ENCODE data around the gene C6orf52. TPM values are rescaled to one million over a fixed set of nuclear protein-coding genes. Genes with fewer than 3 reads are reported as not detected.

The C6orf52 gene
- polyA plus RNA-seq, 1 donor from 2014 or later: 9.4 TPM

- Histone ChIP-seq H3K4me2 (ENCODE audit: low read length) (no peak overlapping the region), H4K20me1 (ENCODE audit: insufficient read depth) (no peaks in the 10 kb centered on the region)
Observed at GRCh38 chr6:10736731-10737130, 42.3 kb upstream of the C6orf52 start.

GRCh38 chr6:10733863-10734262 is 39.4 kb upstream of the C6orf52 start:
- H3K4me2 ChIP-seq (ENCODE audit: low read length): no peak overlapping the region
- no peaks in the 10 kb centered on the region for H3K27me3 ChIP-seq (ENCODE audit: insufficient read depth, low read depth, low read length)
- H3K9me2 ChIP-seq (ENCODE audit: insufficient read depth, low read length): no peaks in the 10 kb centered on the region
- H3K9me3 ChIP-seq (ENCODE audit: low read length): no peaks in the 10 kb centered on the region
- no peaks in the 10 kb centered on the region for H4K20me1 ChIP-seq (ENCODE audit: insufficient read depth)
- H3F3A ChIP-seq (ENCODE audit: insufficient read depth, low read length, poor library complexity, severe bottlenecking): no peaks in the 10 kb centered on the region
- H3K36me3 ChIP-seq (ENCODE audit: insufficient read depth, low read length): no peaks in the 10 kb centered on the region
- no peak overlapping the region for H3K9ac ChIP-seq (ENCODE audit: low read length)
- H3K79me2 ChIP-seq (replicated peaks; ENCODE audit: insufficient read depth, low read length): no peaks in the 10 kb centered on the region
- H2AFZ ChIP-seq (ENCODE audit: low read depth, low read length): no peak overlapping the region
- H3K27ac ChIP-seq (ENCODE audit: low read length): no peak overlapping the region
- no peak overlapping the region for H3K4me3 ChIP-seq (ENCODE audit: low read length)
- TF ChIP-seq MXI1 (conservative IDR thresholded peaks at IDR 0.05; ENCODE audit: poor library complexity, severe bottlenecking) (no peak), RAD21 (conservative IDR thresholded peaks at IDR 0.05) (no peak), REST (IDR thresholded peaks at IDR 0.05; ENCODE audit: borderline replicate concordance) (no peak), CTCF (IDR thresholded peaks at IDR 0.05; ENCODE audit: poor library complexity, severe bottlenecking) (no peak), TAF1 (IDR thresholded peaks at IDR 0.05; ENCODE audit: low read depth) (no peak), POLR2AphosphoS5 (IDR thresholded peaks at IDR 0.05) (no peak), EZH2 (IDR thresholded peaks at IDR 0.05; ENCODE audit: borderline replicate concordance, insufficient read depth, low read length, poor library complexity, severe bottlenecking) (no peak)

More at GRCh38 chr6:10736731-10737130, 42.3 kb upstream of the C6orf52 start:
- H3K9ac ChIP-seq (ENCODE audit: low read length): no peak overlapping the region
- no peaks in the 10 kb centered on the region for H3F3A ChIP-seq (ENCODE audit: insufficient read depth, low read length, poor library complexity, severe bottlenecking)
- no peak overlapping the region for H3K4me3 ChIP-seq (ENCODE audit: low read length)
- no peaks in the 10 kb centered on the region for H3K9me3 ChIP-seq (ENCODE audit: low read length)
- no peaks in the 10 kb centered on the region for H3K9me2 ChIP-seq (ENCODE audit: insufficient read depth, low read length)
- H3K27ac ChIP-seq (ENCODE audit: low read length): no peak overlapping the region
- TF ChIP-seq CTCF (IDR thresholded peaks at IDR 0.05; ENCODE audit: poor library complexity, severe bottlenecking): no peak
- TF ChIP-seq TAF1 (IDR thresholded peaks at IDR 0.05; ENCODE audit: low read depth): no peak
- no peak for TF ChIP-seq SMC3 (conservative IDR thresholded peaks at IDR 0.05; ENCODE audit: poor library complexity)
- TF ChIP-seq MXI1 (conservative IDR thresholded peaks at IDR 0.05; ENCODE audit: poor library complexity, severe bottlenecking): no peak
- TF ChIP-seq REST (IDR thresholded peaks at IDR 0.05; ENCODE audit: borderline replicate concordance): no peak
- TF ChIP-seq RAD21 (conservative IDR thresholded peaks at IDR 0.05): no peak
- TF ChIP-seq POLR2AphosphoS5 (IDR thresholded peaks at IDR 0.05): no peak
- no peak for TF ChIP-seq EZH2 (IDR thresholded peaks at IDR 0.05; ENCODE audit: borderline replicate concordance, insufficient read depth, low read length, poor library complexity, severe bottlenecking)
- no peak for TF ChIP-seq EP300 (conservative IDR thresholded peaks at IDR 0.05; ENCODE audit: poor library complexity, severe bottlenecking)
- no peaks in the 10 kb centered on the region for H3K27me3 ChIP-seq (ENCODE audit: insufficient read depth, low read depth, low read length)
- no peaks in the 10 kb centered on the region for H3K36me3 ChIP-seq (ENCODE audit: insufficient read depth, low read length)
- no peak overlapping the region for H2AFZ ChIP-seq (ENCODE audit: low read depth, low read length)
- H3K79me2 ChIP-seq (replicated peaks; ENCODE audit: insufficient read depth, low read length): no peaks in the 10 kb centered on the region
